HepG2 (cell line): ENCODE measurements around the gene PCDHB8. TPM values are rescaled to one million over a fixed set of nuclear protein-coding genes. Genes with fewer than 3 reads are reported as not detected.
"Not testable (repeated sequence)": the region's sequence is repeated elsewhere in the genome, so short reads cannot be mapped to it uniquely, and the experiment has no call there.

Experiments used
- ATAC-seq: fragments of 200-7000 bp; cut with Tn5 transposase; 3 replicates; pipeline ENCODE4 v1.9.1; 2020; ENCODE audit warnings: mild to moderate bottlenecking, moderate library complexity
- BruUV-seq: library from RNA; stranded (reverse); fragments of 400-500 nt; replicated peaks from 2 replicates; lab custom pipeline; 2021; lab: Mats Ljungman, UMichigan
- CTCF ChIA-PET: fragments of 300-600 bp; formaldehyde crosslinking; extraction: SDS; loops from one replicate; lab custom pipeline; 2021; ENCODE audit warnings: low total read pairs, inconsistent platforms, low intra/inter-chr PET ratio; lab: Yijun Ruan, JAX
- POLR2A ChIA-PET: fragments of 350-600 bp; sonication (Branson Sonifier 250); formaldehyde crosslinking; loops from one replicate; lab custom pipeline; 2020; ENCODE audit warnings: antibody characterized with exemption, inconsistent platforms; lab: Yijun Ruan, JAX
- DNase-seq: peaks from one replicate; pipeline ENCODE4 v3.0.0-alpha.2; 2015; ENCODE audit warnings: low spot score
- FAIRE-seq: peaks from 3 replicates; lab custom pipeline; 2011; peaks lifted over from hg19 to GRCh38; lab: Jason Lieb, UNC
- H2AFZ ChIP-seq: one replicate; pipeline ENCODE4 v1.6.1; 2011; ENCODE audit warnings: low read length, inconsistent platforms
- H3K27ac ChIP-seq: fragments of 300-600 bp; 3 replicates; pipeline ENCODE4 v1.8.0; 2011; ENCODE audit warnings: mixed run types, mild to moderate bottlenecking, mixed read lengths, low read length, inconsistent platforms; ENCODE audit not compliant: insufficient read depth; ENCODE audit errors: extremely low read length
- H3K27me3 ChIP-seq, 2 experiments: fragments of 200-600 bp in 1 of 2; 2 replicates in 1 of 2; 3 replicates in 1 of 2; pipeline versions ENCODE4 v1.6.0 to v1.8.0; 2011; ENCODE audit warnings: low read length in 2 of 2, mild to moderate bottlenecking in 2 of 2, moderate library complexity in 2 of 2, inconsistent platforms in 1 of 2; ENCODE audit not compliant: insufficient read depth in 2 of 2, control insufficient read depth in 1 of 2
- H3K36me3 ChIP-seq, 2 experiments: fragments of 200-600 bp in 1 of 2; replicated peaks in 1 of 2; 2 replicates in 1 of 2; 3 replicates in 1 of 2; pipeline versions ENCODE4 v1.5.1 to v1.8.0; 2011; ENCODE audit warnings: low read length in 2 of 2, inconsistent platforms in 1 of 2; ENCODE audit not compliant: insufficient read depth in 2 of 2, control insufficient read depth in 1 of 2
- H3K4me1 ChIP-seq: 2 replicates; pipeline ENCODE4 v1.5.1; 2012; ENCODE audit warnings: low read length, inconsistent platforms; ENCODE audit not compliant: insufficient read depth
- H3K4me2 ChIP-seq: 2 replicates; pipeline ENCODE4 v1.6.0; 2011; ENCODE audit warnings: low read depth, low read length, inconsistent platforms
- H3K4me3 ChIP-seq, 3 experiments: fragments of 200-600 bp in 1 of 3; sonication (generic), shearing (Covaris generic) in 1 of 3; replicated peaks in 1 of 3; 2 replicates each; pipeline ENCODE4 v1.5.1; 2011 to 2016; ENCODE audit warnings: low read length in 3 of 3, inconsistent platforms in 2 of 3, low read depth in 2 of 3, mild to moderate bottlenecking in 2 of 3, control low read depth in 1 of 3, mixed read lengths in 1 of 3; ENCODE audit not compliant: insufficient read depth in 1 of 3
- H3K79me2 ChIP-seq: one replicate; pipeline ENCODE4 v1.6.1; 2011; ENCODE audit warnings: low read length, inconsistent platforms; ENCODE audit not compliant: insufficient read depth
- H3K9ac ChIP-seq: 2 replicates; pipeline ENCODE4 v1.6.0; 2011; ENCODE audit warnings: mild to moderate bottlenecking, low read depth, low read length, inconsistent platforms; ENCODE audit not compliant: insufficient read depth
- H3K9me3 ChIP-seq: 2 replicates; pipeline ENCODE4 v1.5.1; 2012; ENCODE audit warnings: mild to moderate bottlenecking, low read length
- H4K20me1 ChIP-seq: 2 replicates; pipeline ENCODE4 v1.6.0; 2011; ENCODE audit warnings: inconsistent platforms, mild to moderate bottlenecking, low read length, moderate library complexity; ENCODE audit not compliant: insufficient read depth
- WGBS: methylation state at CpG from one replicate; pipeline ENCODE4 v1.1.6; 2017; ENCODE audit warnings: low lambda C conversion rate; 5-methylcytosine and 5-hydroxymethylcytosine counted together
- in situ Hi-C: cut with HindIII; loops from 2 replicates; pipeline ENCODE4 v1.10.0; 2017; ENCODE audit warnings: low pct_unique_long_range_greater_than_20kb; ENCODE audit not compliant: extremely low pct_ligation_motif_present
- intact Hi-C: fragments of 100-400 bp; cut with micrococcal nuclease; formaldehyde crosslinking; loops from one replicate; pipeline ENCODE4 v1.10.0; 2022; ENCODE audit not compliant: unreplicated experiment
- polyA plus RNA-seq, 8 experiments: library from polyadenylated mRNA; depleted of rRNA in 3 of 8; stranded (reverse) in 7 of 8; unstranded in 1 of 8; fragments of >200 nt; fragmentation: Illumina TruSeq in 4 of 8; extraction: Trizol in 4 of 8; gene quantifications; 2 replicates each; pipeline versions ENCODE4 v1.2.1 to v1.2.3, GENCODE V29; 2011 to 2016; ENCODE audit warnings: low read depth in 4 of 8, missing spikeins in 1 of 8, mixed read lengths in 1 of 8; ENCODE audit not compliant: insufficient read depth in 1 of 8
- total RNA-seq, 5 experiments: library from RNA; depleted of rRNA; stranded (reverse); fragments of >200 nt; fragmentation: Illumina TruSeq; extraction: Trizol; gene quantifications; 2 replicates each; pipeline ENCODE4 v1.2.3, GENCODE V29; 2016; ENCODE audit warnings: low read depth in 1 of 5

The PCDHB8 gene
- total and polyA plus RNA-seq, 2 of the 13 experiments (the other 11 are each of a cell fraction or from before 2014, with no cell fraction given) = 0.26 to 0.82 TPM

DNA sequence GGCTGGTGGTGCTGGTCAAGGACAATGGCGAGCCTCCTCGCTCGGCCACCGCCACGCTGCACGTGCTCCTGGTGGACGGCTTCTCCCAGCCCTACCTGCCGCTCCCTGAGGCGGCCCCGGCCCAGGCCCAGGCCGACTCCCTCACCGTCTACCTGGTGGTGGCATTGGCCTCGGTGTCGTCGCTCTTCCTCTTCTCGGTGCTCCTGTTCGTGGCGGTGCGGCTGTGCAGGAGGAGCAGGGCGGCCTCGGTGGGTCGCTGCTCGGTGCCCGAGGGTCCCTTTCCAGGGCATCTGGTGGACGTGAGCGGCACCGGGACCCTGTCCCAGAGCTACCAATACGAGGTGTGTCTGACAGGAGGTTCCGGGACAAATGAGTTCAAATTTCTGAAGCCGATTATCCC lies 47.8 kb downstream of the PCDHB8 start:
- H3K36me3 ChIP-seq, H3K9ac ChIP-seq, BruUV-seq, H4K20me1 ChIP-seq, FAIRE-seq, H3K9me3 ChIP-seq, H3K4me2 ChIP-seq, POLR2A ChIA-PET, H3K4me3 ChIP-seq, ATAC-seq, H2AFZ ChIP-seq, DNase-seq, H3K27ac ChIP-seq, H3K27me3 ChIP-seq, CTCF ChIA-PET, intact Hi-C loops, H3K79me2 ChIP-seq, H3K4me1 ChIP-seq, in situ Hi-C loops: not testable (repeated sequence)
- 72% methylated on average over 18 of the region's 30 CpGs for WGBS

Other genes starting within 250 kb of the PCDHB8 start
Only the 30 nearest of the 36 such genes appear.
- not detected in 2 replicates for gene PCDHAC2, start 211.3 kb upstream of the PCDHB8 start, total RNA-seq (2016; rRNA removed; fragmentation: Illumina TruSeq; extraction: Trizol)
- gene PCDHAC2, start 211.3 kb upstream of the PCDHB8 start, polyA plus RNA-seq (2011; rRNA removed) = not detected in 2 replicates
- gene PCDHB1, start 126.4 kb upstream of the PCDHB8 start, total RNA-seq (2016; rRNA removed; fragmentation: Illumina TruSeq; extraction: Trizol) = not detected in 2 replicates
- gene PCDHB1, start 126.4 kb upstream of the PCDHB8 start, polyA plus RNA-seq (2011; rRNA removed) = not detected in 2 replicates
- gene PCDHB2, start 83.2 kb upstream of the PCDHB8 start, total RNA-seq (2016; rRNA removed; fragmentation: Illumina TruSeq; extraction: Trizol) = 3.6 and 7.1 TPM in 2 replicates
- 7.5 and 8.1 TPM in 2 replicates for gene PCDHB2, start 83.2 kb upstream of the PCDHB8 start, polyA plus RNA-seq (2011; rRNA removed)
- 0.27 and 0.29 TPM in 2 replicates for gene PCDHB3, start 77.3 kb upstream of the PCDHB8 start, total RNA-seq (2016; rRNA removed; fragmentation: Illumina TruSeq; extraction: Trizol)
- gene PCDHB3, start 77.3 kb upstream of the PCDHB8 start, polyA plus RNA-seq (2011; rRNA removed) = 0.25 and 0.31 TPM in 2 replicates
- 0.13 TPM in 1 of 2 replicates, not detected in the other for gene PCDHB4, start 56.0 kb upstream of the PCDHB8 start, total RNA-seq (2016; rRNA removed; fragmentation: Illumina TruSeq; extraction: Trizol)
- gene PCDHB4, start 56.0 kb upstream of the PCDHB8 start, polyA plus RNA-seq (2011; rRNA removed) = 0.08 and 0.13 TPM in 2 replicates
- 0.07 TPM in 1 of 2 replicates, not detected in the other for gene PCDHB5, start 42.6 kb upstream of the PCDHB8 start, total RNA-seq (2016; rRNA removed; fragmentation: Illumina TruSeq; extraction: Trizol)
- gene PCDHB5, start 42.6 kb upstream of the PCDHB8 start, polyA plus RNA-seq (2011; rRNA removed) = 0.03 and 0.08 TPM in 2 replicates
- gene PCDHB6, start 27.7 kb upstream of the PCDHB8 start, total RNA-seq (2016; rRNA removed; fragmentation: Illumina TruSeq; extraction: Trizol) = 0.04 TPM in 1 of 2 replicates, not detected in the other
- 0.01 TPM in 1 of 2 replicates, not detected in the other for gene PCDHB6, start 27.7 kb upstream of the PCDHB8 start, polyA plus RNA-seq (2011; rRNA removed)
- 0.02 TPM in 1 of 2 replicates, not detected in the other for gene PCDHB7, start 5.1 kb upstream of the PCDHB8 start, total RNA-seq (2016; rRNA removed; fragmentation: Illumina TruSeq; extraction: Trizol)
- 0.03 TPM in 1 of 2 replicates, not detected in the other for gene PCDHB7, start 5.1 kb upstream of the PCDHB8 start, polyA plus RNA-seq (2011; rRNA removed)
- gene PCDHB16, start 4.6 kb downstream of the PCDHB8 start, total RNA-seq (2016; rRNA removed; fragmentation: Illumina TruSeq; extraction: Trizol) = 0.41 and 0.60 TPM in 2 replicates
- 0.66 and 0.89 TPM in 2 replicates for gene PCDHB16, start 4.6 kb downstream of the PCDHB8 start, polyA plus RNA-seq (2011; rRNA removed)
- 0.18 TPM in 1 of 2 replicates, not detected in the other for gene PCDHB9, start 9.4 kb downstream of the PCDHB8 start, total RNA-seq (2016; rRNA removed; fragmentation: Illumina TruSeq; extraction: Trizol)
- 0.17 and 0.33 TPM in 2 replicates for gene PCDHB9, start 9.4 kb downstream of the PCDHB8 start, polyA plus RNA-seq (2011; rRNA removed)
- gene PCDHB10, start 14.6 kb downstream of the PCDHB8 start, total RNA-seq (2016; rRNA removed; fragmentation: Illumina TruSeq; extraction: Trizol) = not detected in 2 replicates
- 0.05 and 0.09 TPM in 2 replicates for gene PCDHB10, start 14.6 kb downstream of the PCDHB8 start, polyA plus RNA-seq (2011; rRNA removed)
- gene PCDHB11, start 21.8 kb downstream of the PCDHB8 start, total RNA-seq (2016; rRNA removed; fragmentation: Illumina TruSeq; extraction: Trizol) = 0.07 TPM in 1 of 2 replicates, not detected in the other
- gene PCDHB11, start 21.8 kb downstream of the PCDHB8 start, polyA plus RNA-seq (2011; rRNA removed) = not detected in 2 replicates
- 0.04 TPM in 1 of 2 replicates, not detected in the other for gene PCDHB12, start 30.9 kb downstream of the PCDHB8 start, total RNA-seq (2016; rRNA removed; fragmentation: Illumina TruSeq; extraction: Trizol)
- 0.03 TPM in 2 replicates for gene PCDHB12, start 30.9 kb downstream of the PCDHB8 start, polyA plus RNA-seq (2011; rRNA removed)
- 0.52 and 0.80 TPM in 2 replicates for gene PCDHB13, start 36.1 kb downstream of the PCDHB8 start, total RNA-seq (2016; rRNA removed; fragmentation: Illumina TruSeq; extraction: Trizol)
- 0.57 and 0.63 TPM in 2 replicates for gene PCDHB13, start 36.1 kb downstream of the PCDHB8 start, polyA plus RNA-seq (2011; rRNA removed)
- gene PCDHB14, start 45.6 kb downstream of the PCDHB8 start, total RNA-seq (2016; rRNA removed; fragmentation: Illumina TruSeq; extraction: Trizol) = 0.32 and 0.40 TPM in 2 replicates
- 0.37 and 0.73 TPM in 2 replicates for gene PCDHB14, start 45.6 kb downstream of the PCDHB8 start, polyA plus RNA-seq (2011; rRNA removed)
- 0.22 and 0.27 TPM in 2 replicates for gene PCDHB15, start 67.6 kb downstream of the PCDHB8 start, total RNA-seq (2016; rRNA removed; fragmentation: Illumina TruSeq; extraction: Trizol)
- gene PCDHB15, start 67.6 kb downstream of the PCDHB8 start, polyA plus RNA-seq (2011; rRNA removed) = 0.26 and 0.48 TPM in 2 replicates
- gene SLC25A2, start 126.3 kb downstream of the PCDHB8 start, total RNA-seq (2016; rRNA removed; fragmentation: Illumina TruSeq; extraction: Trizol) = 0.13 TPM in 1 of 2 replicates, not detected in the other
- not detected in 2 replicates for gene SLC25A2, start 126.3 kb downstream of the PCDHB8 start, polyA plus RNA-seq (2011; rRNA removed)
- 61.5 and 96.6 TPM in 2 replicates for gene TAF7, start 143.0 kb downstream of the PCDHB8 start, total RNA-seq (2016; rRNA removed; fragmentation: Illumina TruSeq; extraction: Trizol)
- gene TAF7, start 143.0 kb downstream of the PCDHB8 start, polyA plus RNA-seq (2011; rRNA removed) = 36.5 and 41.6 TPM in 2 replicates
- gene PCDHGA1, start 152.7 kb downstream of the PCDHB8 start, total RNA-seq (2016; rRNA removed; fragmentation: Illumina TruSeq; extraction: Trizol) = 0.04 and 0.31 TPM in 2 replicates
- 0.40 TPM in 2 replicates for gene PCDHGA1, start 152.7 kb downstream of the PCDHB8 start, polyA plus RNA-seq (2011; rRNA removed)
- 0.04 TPM in 1 of 2 replicates, not detected in the other for gene PCDHGA2, start 161.0 kb downstream of the PCDHB8 start, total RNA-seq (2016; rRNA removed; fragmentation: Illumina TruSeq; extraction: Trizol)
- 0.09 and 0.11 TPM in 2 replicates for gene PCDHGA2, start 161.0 kb downstream of the PCDHB8 start, polyA plus RNA-seq (2011; rRNA removed)
- not detected in 2 replicates for gene PCDHGA3, start 166.0 kb downstream of the PCDHB8 start, total RNA-seq (2016; rRNA removed; fragmentation: Illumina TruSeq; extraction: Trizol)
- 0.03 and 0.05 TPM in 2 replicates for gene PCDHGA3, start 166.0 kb downstream of the PCDHB8 start, polyA plus RNA-seq (2011; rRNA removed)
- gene PCDHGB1, start 172.3 kb downstream of the PCDHB8 start, total RNA-seq (2016; rRNA removed; fragmentation: Illumina TruSeq; extraction: Trizol) = 0.95 and 2.6 TPM in 2 replicates
- 0.95 and 1.0 TPM in 2 replicates for gene PCDHGB1, start 172.3 kb downstream of the PCDHB8 start, polyA plus RNA-seq (2011; rRNA removed)
- 0.15 and 0.58 TPM in 2 replicates for gene PCDHGA4, start 177.2 kb downstream of the PCDHB8 start, total RNA-seq (2016; rRNA removed; fragmentation: Illumina TruSeq; extraction: Trizol)
- 0.39 and 0.49 TPM in 2 replicates for gene PCDHGA4, start 177.2 kb downstream of the PCDHB8 start, polyA plus RNA-seq (2011; rRNA removed)
- 0.64 and 0.77 TPM in 2 replicates for gene PCDHGB2, start 182.2 kb downstream of the PCDHB8 start, total RNA-seq (2016; rRNA removed; fragmentation: Illumina TruSeq; extraction: Trizol)
- 0.80 and 0.82 TPM in 2 replicates for gene PCDHGB2, start 182.2 kb downstream of the PCDHB8 start, polyA plus RNA-seq (2011; rRNA removed)
- 0.11 and 0.27 TPM in 2 replicates for gene PCDHGA5, start 186.4 kb downstream of the PCDHB8 start, total RNA-seq (2016; rRNA removed; fragmentation: Illumina TruSeq; extraction: Trizol)
- 0.32 and 0.40 TPM in 2 replicates for gene PCDHGA5, start 186.4 kb downstream of the PCDHB8 start, polyA plus RNA-seq (2011; rRNA removed)
- gene PCDHGB3, start 192.5 kb downstream of the PCDHB8 start, total RNA-seq (2016; rRNA removed; fragmentation: Illumina TruSeq; extraction: Trizol) = 0.13 and 0.40 TPM in 2 replicates
- 0.44 and 0.67 TPM in 2 replicates for gene PCDHGB3, start 192.5 kb downstream of the PCDHB8 start, polyA plus RNA-seq (2011; rRNA removed)
- gene PCDHGA6, start 196.1 kb downstream of the PCDHB8 start, total RNA-seq (2016; rRNA removed; fragmentation: Illumina TruSeq; extraction: Trizol) = 0.13 and 0.33 TPM in 2 replicates
- gene PCDHGA6, start 196.1 kb downstream of the PCDHB8 start, polyA plus RNA-seq (2011; rRNA removed) = 0.51 and 0.54 TPM in 2 replicates
- 0.17 and 0.31 TPM in 2 replicates for gene PCDHGA7, start 205.0 kb downstream of the PCDHB8 start, total RNA-seq (2016; rRNA removed; fragmentation: Illumina TruSeq; extraction: Trizol)
- gene PCDHGA7, start 205.0 kb downstream of the PCDHB8 start, polyA plus RNA-seq (2011; rRNA removed) = 0.11 and 0.13 TPM in 2 replicates
- 1.7 and 3.3 TPM in 2 replicates for gene PCDHGB4, start 209.9 kb downstream of the PCDHB8 start, total RNA-seq (2016; rRNA removed; fragmentation: Illumina TruSeq; extraction: Trizol)
- gene PCDHGB4, start 209.9 kb downstream of the PCDHB8 start, polyA plus RNA-seq (2011; rRNA removed) = 1.7 and 2.1 TPM in 2 replicates
- 0.08 and 0.29 TPM in 2 replicates for gene PCDHGA8, start 214.8 kb downstream of the PCDHB8 start, total RNA-seq (2016; rRNA removed; fragmentation: Illumina TruSeq; extraction: Trizol)
- gene PCDHGA8, start 214.8 kb downstream of the PCDHB8 start, polyA plus RNA-seq (2011; rRNA removed) = 0.04 and 0.05 TPM in 2 replicates